RWPE1 (cell line): ENCODE data around the gene OCIAD2.

Source experiments
- CTCF ChIA-PET: fragments of 350-600 bp; sonication (Branson Sonifier 250); formaldehyde crosslinking; extraction: SDS; loops from one replicate; lab custom pipeline; 2021; lab: Yijun Ruan, JAX
- POLR2A ChIA-PET: fragments of 400-600 bp; formaldehyde crosslinking; extraction: SDS; loops from one replicate; lab custom pipeline; 2020; ENCODE audit warnings: antibody characterized with exemption; ENCODE audit not compliant: low non-redundant PET; lab: Yijun Ruan, JAX
- DNase-seq: peaks from one replicate; pipeline ENCODE4 v3.0.0; 2012; ENCODE audit warnings: low spot score
- H3K27ac ChIP-seq: fragments of 450-650 bp; 2 replicates; pipeline ENCODE4 v1.5.1; 2017
- CTCF ChIP-seq: fragments of 450-650 bp; conservative IDR thresholded peaks from 2 replicates; pipeline ENCODE4 v1.5.1; 2017; ENCODE audit warnings: low read depth, mild to moderate bottlenecking

Gene OCIAD2

GRCh38 chr4:48945981-48946380 is 39.4 kb upstream of the OCIAD2 start:
- ChIA-PET CTCF (no interaction called here), POLR2A (no interaction called here)
- no peak overlapping the region for H3K27ac ChIP-seq
- DNase-seq: no peak
- no peak for TF ChIP-seq CTCF

GRCh38 chr4:48944756-48945241 is 38.2 kb upstream of the OCIAD2 start:
- peak overlapping the region; percentile 95 for H3K27ac ChIP-seq
- DNase-seq: peak; percentile 58
- ChIA-PET CTCF (interaction anchor here (0.5 to 1.5 kb wide), 11 partner anchors 12 to 382 kb away, joined by 3 to 7 read pairs (median 4); partner anchors contain the start of gene OCIAD2), POLR2A (interaction anchor here (0.7 kb wide), 1 partner anchor 41 kb away, joined by 7 read pairs; no protein-coding TSS in a partner anchor)
- TF ChIP-seq CTCF: peak; percentile 53

- POLR2A ChIA-PET: no interaction called here
- H3K27ac ChIP-seq: peak overlapping the region; percentile 95
- CTCF ChIA-PET: interaction anchor here (0.5 to 1.5 kb wide), 9 partner anchors 11 to 824 kb away, joined by 3 to 8 read pairs (median 4); partner anchors contain the start of gene OCIAD2
- peak; percentile 92 for DNase-seq
- TF ChIP-seq CTCF: no peak
Observed at GRCh38 chr4:48944252-48944651, 37.7 kb upstream of the OCIAD2 start.

GRCh38 chr4:48943387-48943786 is 36.8 kb upstream of the OCIAD2 start:
- DNase-seq: peak; percentile 41
- CTCF ChIA-PET: interaction anchor here (0.6 kb wide), 1 partner anchor 823 kb away, joined by 8 read pairs; no protein-coding TSS in a partner anchor
- H3K27ac ChIP-seq: no peak overlapping the region
- no peak for TF ChIP-seq CTCF
- POLR2A ChIA-PET: no interaction called here

- ChIA-PET POLR2A (no interaction called here), CTCF (no interaction called here)
- peak; percentile 90 for DNase-seq
Observed at GRCh38 chr4:48939785-48940184, 33.2 kb upstream of the OCIAD2 start.

GRCh38 chr4:48938831-48939230 is 32.3 kb upstream of the OCIAD2 start:
- POLR2A ChIA-PET: no interaction called here
- peak overlapping the region; percentile 73 for H3K27ac ChIP-seq
- no peak for DNase-seq
- no peak for TF ChIP-seq CTCF
- CTCF ChIA-PET: no interaction called here

More at GRCh38 chr4:48939785-48940184, 33.2 kb upstream of the OCIAD2 start:
- no peak overlapping the region for H3K27ac ChIP-seq
- TF ChIP-seq CTCF: no peak
